Activated gamma-delta T cell treated with Interleukin-2 at 50 U/mL for 16 hours (primary cell): Measurements from ENCODE around the gene LHB.

Experiments
- DNase-seq: peaks from one replicate; pipeline ENCODE4 v3.0.0-alpha.2; 2020

Gene LHB

DNA sequence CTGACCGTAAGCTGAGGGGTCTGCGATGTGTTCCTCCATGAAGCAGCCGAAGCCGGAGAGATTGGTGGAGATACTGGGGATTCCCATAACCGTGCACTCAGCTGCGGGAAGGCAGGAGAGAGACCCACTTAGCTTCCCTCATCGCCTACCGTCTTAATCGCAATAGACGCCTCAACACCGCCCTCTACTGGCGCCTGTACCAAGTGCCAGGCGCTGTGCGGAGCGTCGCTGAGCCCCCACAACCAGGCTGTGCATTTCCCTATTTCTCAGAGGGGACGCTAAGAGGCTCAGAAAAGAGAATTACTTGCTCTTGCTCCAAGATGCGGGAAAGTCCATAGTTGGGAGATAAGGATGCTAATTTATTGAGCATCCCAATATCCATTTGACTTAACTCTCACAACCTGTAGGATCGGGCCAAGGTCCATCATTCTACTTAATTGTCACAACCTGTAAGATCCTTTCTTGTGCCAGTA, 45.9 kb downstream of the LHB start:
- DNase-seq, result peak; percentile 83

DNA sequence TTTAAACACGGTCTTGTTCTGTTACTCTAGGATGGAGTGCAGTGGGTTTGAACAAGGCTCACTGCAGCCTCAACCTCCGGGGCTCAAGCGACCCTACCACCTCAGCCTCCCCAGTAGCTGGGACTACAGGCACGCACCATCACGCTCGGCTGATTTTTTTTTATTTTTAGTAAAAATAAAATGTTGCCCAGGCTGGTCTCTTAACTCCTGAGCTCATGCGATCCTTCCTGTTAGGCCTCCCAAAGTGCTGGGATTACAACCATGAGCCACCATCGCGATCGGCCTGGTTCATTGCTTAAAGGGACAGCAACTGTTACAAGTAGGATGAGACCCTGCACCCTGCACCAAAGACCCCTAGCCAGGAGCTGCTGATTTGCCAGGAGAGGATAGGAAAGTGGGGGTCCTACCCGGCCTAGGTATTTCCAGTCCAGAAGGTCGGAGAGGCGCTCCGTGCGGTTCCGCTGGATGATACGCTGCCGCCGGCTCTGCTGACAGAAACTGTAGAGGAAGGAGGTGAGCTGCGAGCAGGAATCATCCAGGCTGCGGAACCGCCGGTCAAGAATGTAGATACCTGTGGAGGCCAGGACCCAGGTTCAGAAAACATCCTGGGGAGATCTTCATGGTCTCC, 46.6 kb downstream of the LHB start:
- no peak for DNase-seq

- no peak for DNase-seq
These were observed 47.4 kb downstream of the LHB start for GRCh38 chr19:48969276-48970138.

- no peak for DNase-seq
These were observed 48.1 kb downstream of the LHB start for GRCh38 chr19:48968813-48969218.

- DNase-seq, result no peak
These were observed 48.7 kb downstream of the LHB start for GRCh38 chr19:48968179-48968661.

- DNase-seq, result no peak
These were observed 49.3 kb downstream of the LHB start for GRCh38 chr19:48967346-48968178.

GRCh38 chr19:48966541-48967345, 50.1 kb downstream of the LHB start:
- no peak for DNase-seq
